Progenitor cell of endocrine pancreas (in vitro differentiated cells): ENCODE data around the gene NOD2. TPM values are rescaled to one million over a fixed set of nuclear protein-coding genes. Genes with fewer than 3 reads are reported as not detected.

Experiments
- DNase-seq: peaks from one replicate; pipeline ENCODE4 v3.0.0; 2021; ENCODE audit warnings: low spot score; ENCODE audit not compliant: unreplicated experiment
- H3K27ac Mint-ChIP-seq: 2 replicates; pipeline ENCODE4 v1.8.0; 2021; ENCODE audit warnings: mild to moderate bottlenecking, moderate library complexity, mixed read lengths
- H3K27me3 Mint-ChIP-seq: 2 replicates; pipeline ENCODE4 v1.8.0; 2021; ENCODE audit warnings: mixed read lengths
- H3K36me3 Mint-ChIP-seq: 2 replicates; pipeline ENCODE4 v1.8.0; 2022; ENCODE audit warnings: mixed read lengths; ENCODE audit not compliant: insufficient read depth
- H3K4me1 Mint-ChIP-seq: 2 replicates; pipeline ENCODE4 v1.8.0; 2021; ENCODE audit warnings: low read depth, mixed read lengths
- H3K4me3 Mint-ChIP-seq: 2 replicates; pipeline ENCODE4 v1.8.0; 2021; ENCODE audit warnings: low read depth, mild to moderate bottlenecking, moderate library complexity, mixed read lengths
- H3K9me3 Mint-ChIP-seq: 2 replicates; pipeline ENCODE4 v1.8.0; 2021; ENCODE audit warnings: low read depth, mixed read lengths
- CTCF ChIP-seq: fragments of 200-600 bp; sonication (generic); IDR thresholded peaks from one replicate; pipeline ENCODE4 v1.5.0; 2021; ENCODE audit warnings: antibody characterized with exemption, mild to moderate bottlenecking; ENCODE audit not compliant: unreplicated experiment
- total RNA-seq: library from RNA; stranded (reverse); gene quantifications from 2 replicates; pipeline ENCODE4 v1.2.1, GENCODE V29; 2021

The NOD2 gene
- total RNA-seq, 1 donor from 2014 or later, result not detected

DNA sequence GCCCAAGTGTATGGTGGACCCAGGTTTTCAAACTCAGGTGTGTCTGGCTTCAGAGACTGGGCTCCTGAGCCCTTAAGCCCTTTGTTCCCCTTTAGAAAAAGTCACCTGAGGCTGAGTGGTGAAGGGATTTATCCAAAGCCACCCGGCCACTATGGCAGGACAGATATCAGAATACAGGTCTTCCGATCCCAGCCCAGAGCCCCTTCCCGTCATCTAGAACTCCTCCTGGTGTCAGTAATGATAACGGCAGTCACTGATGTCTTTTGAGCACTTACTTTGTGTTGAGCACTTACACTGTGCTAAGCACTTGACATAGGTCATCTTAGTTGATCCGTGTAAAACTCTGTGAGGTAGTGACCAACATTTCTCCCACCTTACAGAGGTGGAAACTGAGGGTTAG, 16.6 kb downstream of the NOD2 start:
- H3K4me3 Mint-ChIP-seq, result no peak overlapping the region
- DNase-seq, result no peak
- H3K9me3 Mint-ChIP-seq, result peaks cover 7% of the 10 kb centered on the region
- H3K4me1 Mint-ChIP-seq, result peaks cover 6% of the 10 kb centered on the region
- no peak overlapping the region for H3K27ac Mint-ChIP-seq
- peaks cover 2% of the 10 kb centered on the region for H3K36me3 Mint-ChIP-seq
- H3K27me3 Mint-ChIP-seq, result peaks cover 5% of the 10 kb centered on the region
- no peak for TF ChIP-seq CTCF

GRCh38 chr16:50711040-50711439, 17.6 kb downstream of the NOD2 start:
- Mint-ChIP-seq H3K9me3 (no peaks in the 10 kb centered on the region), H3K27me3 (peaks cover 5% of the 10 kb centered on the region), H3K27ac (no peak overlapping the region), H3K4me3 (no peak overlapping the region), H3K4me1 (peaks cover 2% of the 10 kb centered on the region), H3K36me3 (no peaks in the 10 kb centered on the region)
- TF ChIP-seq CTCF, result no peak
- DNase-seq, result no peak

DNA sequence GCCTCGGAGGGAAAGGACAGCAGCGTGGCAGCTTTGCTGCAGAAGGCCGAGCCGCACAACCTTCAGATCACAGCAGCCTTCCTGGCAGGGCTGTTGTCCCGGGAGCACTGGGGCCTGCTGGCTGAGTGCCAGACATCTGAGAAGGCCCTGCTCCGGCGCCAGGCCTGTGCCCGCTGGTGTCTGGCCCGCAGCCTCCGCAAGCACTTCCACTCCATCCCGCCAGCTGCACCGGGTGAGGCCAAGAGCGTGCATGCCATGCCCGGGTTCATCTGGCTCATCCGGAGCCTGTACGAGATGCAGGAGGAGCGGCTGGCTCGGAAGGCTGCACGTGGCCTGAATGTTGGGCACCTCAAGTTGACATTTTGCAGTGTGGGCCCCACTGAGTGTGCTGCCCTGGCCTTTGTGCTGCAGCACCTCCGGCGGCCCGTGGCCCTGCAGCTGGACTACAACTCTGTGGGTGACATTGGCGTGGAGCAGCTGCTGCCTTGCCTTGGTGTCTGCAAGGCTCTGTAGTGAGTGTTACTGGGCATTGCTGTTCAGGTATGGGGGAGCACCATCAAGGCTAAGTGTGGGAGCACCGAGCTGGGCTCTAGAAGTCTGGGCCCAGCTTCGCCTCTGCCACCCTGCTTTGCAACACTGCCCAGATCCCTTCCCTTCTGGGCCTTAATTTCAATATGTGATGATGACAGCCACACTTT, 18.6 kb downstream of the NOD2 start:
- Mint-ChIP-seq H3K4me3 (no peak overlapping the region), H3K9me3 (no peaks in the 10 kb centered on the region), H3K27ac (no peak overlapping the region), H3K4me1 (no peaks in the 10 kb centered on the region), H3K36me3 (no peaks in the 10 kb centered on the region), H3K27me3 (peaks cover 5% of the 10 kb centered on the region)
- no peak for TF ChIP-seq CTCF
- no peak for DNase-seq

GRCh38 chr16:50712560-50712898, 19.1 kb downstream of the NOD2 start:
- H3K36me3 Mint-ChIP-seq, result no peaks in the 10 kb centered on the region
- DNase-seq, result no peak
- H3K9me3 Mint-ChIP-seq, result no peaks in the 10 kb centered on the region
- peak overlapping the region; percentile 64 for H3K27ac Mint-ChIP-seq
- H3K4me3 Mint-ChIP-seq, result no peak overlapping the region
- H3K27me3 Mint-ChIP-seq, result peaks cover 4% of the 10 kb centered on the region
- TF ChIP-seq CTCF, result no peak
- no peaks in the 10 kb centered on the region for H3K4me1 Mint-ChIP-seq

- Mint-ChIP-seq H3K4me3 (no peak overlapping the region), H3K36me3 (no peaks in the 10 kb centered on the region), H3K27ac (no peak overlapping the region), H3K27me3 (peaks cover under 1% of the 10 kb centered on the region), H3K4me1 (no peaks in the 10 kb centered on the region), H3K9me3 (no peaks in the 10 kb centered on the region)
- DNase-seq, result no peak
- no peak for TF ChIP-seq CTCF
These were observed 19.6 kb downstream of the NOD2 start for GRCh38 chr16:50712956-50713355.
